Neural cell (in vitro differentiated cells): ENCODE data around the gene SLC23A1.

ENCODE experiments used
- POLR2AphosphoS5 ChIP-seq: IDR thresholded peaks from 2 replicates; pipeline ENCODE4 v1.6.1; 2012
- TAF1 ChIP-seq: IDR thresholded peaks from 2 replicates; pipeline ENCODE4 v1.6.1; 2012; ENCODE audit warnings: low read depth
- TF ChIP-seq, protein P1 (sequence below): fragments of 450-650 bp; IDR thresholded peaks from 2 replicates; pipeline ENCODE4 v1.5.1; 2014; ENCODE audit warnings: antibody characterized with exemption, mild to moderate bottlenecking, moderate library complexity; ENCODE audit not compliant: poor library complexity, severe bottlenecking
- TF ChIP-seq, protein P2 (sequence below): IDR thresholded peaks from 2 replicates; pipeline ENCODE4 v1.6.1; 2012; ENCODE audit warnings: borderline replicate concordance

DNA sequence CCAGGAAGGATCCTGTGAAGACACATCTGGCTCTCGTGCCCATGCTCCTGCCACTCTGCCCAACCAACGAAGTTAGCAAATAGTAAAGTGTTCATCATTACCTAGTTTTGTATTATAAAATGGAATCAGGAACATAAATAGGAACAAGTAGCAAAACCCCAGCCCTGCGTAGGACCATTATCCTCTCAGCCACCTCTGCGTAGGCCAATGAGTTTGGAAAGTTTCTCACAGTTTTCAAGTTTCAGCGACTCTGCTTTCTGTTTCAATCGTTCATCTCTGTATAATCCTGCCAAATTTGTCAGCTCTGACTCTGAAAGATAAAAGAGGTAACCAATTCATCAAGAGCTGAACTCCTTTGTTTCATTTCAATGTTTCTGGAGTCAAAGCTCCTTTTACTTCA lies 30.9 kb upstream of the SLC23A1 start:
- TF ChIP-seq, protein P1, sequence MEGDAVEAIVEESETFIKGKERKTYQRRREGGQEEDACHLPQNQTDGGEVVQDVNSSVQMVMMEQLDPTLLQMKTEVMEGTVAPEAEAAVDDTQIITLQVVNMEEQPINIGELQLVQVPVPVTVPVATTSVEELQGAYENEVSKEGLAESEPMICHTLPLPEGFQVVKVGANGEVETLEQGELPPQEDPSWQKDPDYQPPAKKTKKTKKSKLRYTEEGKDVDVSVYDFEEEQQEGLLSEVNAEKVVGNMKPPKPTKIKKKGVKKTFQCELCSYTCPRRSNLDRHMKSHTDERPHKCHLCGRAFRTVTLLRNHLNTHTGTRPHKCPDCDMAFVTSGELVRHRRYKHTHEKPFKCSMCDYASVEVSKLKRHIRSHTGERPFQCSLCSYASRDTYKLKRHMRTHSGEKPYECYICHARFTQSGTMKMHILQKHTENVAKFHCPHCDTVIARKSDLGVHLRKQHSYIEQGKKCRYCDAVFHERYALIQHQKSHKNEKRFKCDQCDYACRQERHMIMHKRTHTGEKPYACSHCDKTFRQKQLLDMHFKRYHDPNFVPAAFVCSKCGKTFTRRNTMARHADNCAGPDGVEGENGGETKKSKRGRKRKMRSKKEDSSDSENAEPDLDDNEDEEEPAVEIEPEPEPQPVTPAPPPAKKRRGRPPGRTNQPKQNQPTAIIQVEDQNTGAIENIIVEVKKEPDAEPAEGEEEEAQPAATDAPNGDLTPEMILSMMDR = no peak
- TF ChIP-seq, protein P2, sequence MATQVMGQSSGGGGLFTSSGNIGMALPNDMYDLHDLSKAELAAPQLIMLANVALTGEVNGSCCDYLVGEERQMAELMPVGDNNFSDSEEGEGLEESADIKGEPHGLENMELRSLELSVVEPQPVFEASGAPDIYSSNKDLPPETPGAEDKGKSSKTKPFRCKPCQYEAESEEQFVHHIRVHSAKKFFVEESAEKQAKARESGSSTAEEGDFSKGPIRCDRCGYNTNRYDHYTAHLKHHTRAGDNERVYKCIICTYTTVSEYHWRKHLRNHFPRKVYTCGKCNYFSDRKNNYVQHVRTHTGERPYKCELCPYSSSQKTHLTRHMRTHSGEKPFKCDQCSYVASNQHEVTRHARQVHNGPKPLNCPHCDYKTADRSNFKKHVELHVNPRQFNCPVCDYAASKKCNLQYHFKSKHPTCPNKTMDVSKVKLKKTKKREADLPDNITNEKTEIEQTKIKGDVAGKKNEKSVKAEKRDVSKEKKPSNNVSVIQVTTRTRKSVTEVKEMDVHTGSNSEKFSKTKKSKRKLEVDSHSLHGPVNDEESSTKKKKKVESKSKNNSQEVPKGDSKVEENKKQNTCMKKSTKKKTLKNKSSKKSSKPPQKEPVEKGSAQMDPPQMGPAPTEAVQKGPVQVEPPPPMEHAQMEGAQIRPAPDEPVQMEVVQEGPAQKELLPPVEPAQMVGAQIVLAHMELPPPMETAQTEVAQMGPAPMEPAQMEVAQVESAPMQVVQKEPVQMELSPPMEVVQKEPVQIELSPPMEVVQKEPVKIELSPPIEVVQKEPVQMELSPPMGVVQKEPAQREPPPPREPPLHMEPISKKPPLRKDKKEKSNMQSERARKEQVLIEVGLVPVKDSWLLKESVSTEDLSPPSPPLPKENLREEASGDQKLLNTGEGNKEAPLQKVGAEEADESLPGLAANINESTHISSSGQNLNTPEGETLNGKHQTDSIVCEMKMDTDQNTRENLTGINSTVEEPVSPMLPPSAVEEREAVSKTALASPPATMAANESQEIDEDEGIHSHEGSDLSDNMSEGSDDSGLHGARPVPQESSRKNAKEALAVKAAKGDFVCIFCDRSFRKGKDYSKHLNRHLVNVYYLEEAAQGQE = no peak
- TF ChIP-seq POLR2AphosphoS5 (no peak), TAF1 (no peak)
